Brain microvascular endothelial cell (primary cell): Measurements from ENCODE around the gene TMEM95.

Experiments
- DNase-seq: peaks from one replicate; pipeline ENCODE4 v3.0.0-alpha.2; 2020
- H3K27ac ChIP-seq: fragments of 250-450 bp; sonication (Bioruptor Pico); 2 replicates; pipeline ENCODE4 v1.5.1; 2020; ENCODE audit warnings: mild to moderate bottlenecking, moderate library complexity
- H3K27me3 ChIP-seq: fragments of 250-450 bp; sonication (Bioruptor Pico); replicated peaks from 2 replicates; pipeline ENCODE4 v1.5.1; 2020; ENCODE audit warnings: mild to moderate bottlenecking
- H3K36me3 ChIP-seq: fragments of 250-450 bp; sonication (Bioruptor Pico); replicated peaks from 2 replicates; pipeline ENCODE4 v1.5.1; 2020; ENCODE audit warnings: mild to moderate bottlenecking
- H3K4me3 ChIP-seq: 2 replicates; pipeline ENCODE4 v1.5.1; 2011; ENCODE audit warnings: low read depth, mild to moderate bottlenecking, control low read depth, low read length, moderate library complexity
- in situ Hi-C: cut with HindIII; loops from 2 replicates; pipeline ENCODE4 v1.10.0; 2017; ENCODE audit warnings: low sequenced_read_pairs, low pct_ligation_motif_present
- TF ChIP-seq, protein P1 (sequence below): IDR thresholded peaks from 2 replicates; pipeline ENCODE4 v1.5.1; 2011; ENCODE audit warnings: low read depth, mild to moderate bottlenecking, moderate library complexity, low read length, control low read depth, inconsistent platforms; ENCODE audit errors: missing control alignments

TMEM95 gene, protein sequence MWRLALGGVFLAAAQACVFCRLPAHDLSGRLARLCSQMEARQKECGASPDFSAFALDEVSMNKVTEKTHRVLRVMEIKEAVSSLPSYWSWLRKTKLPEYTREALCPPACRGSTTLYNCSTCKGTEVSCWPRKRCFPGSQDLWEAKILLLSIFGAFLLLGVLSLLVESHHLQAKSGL

DNA sequence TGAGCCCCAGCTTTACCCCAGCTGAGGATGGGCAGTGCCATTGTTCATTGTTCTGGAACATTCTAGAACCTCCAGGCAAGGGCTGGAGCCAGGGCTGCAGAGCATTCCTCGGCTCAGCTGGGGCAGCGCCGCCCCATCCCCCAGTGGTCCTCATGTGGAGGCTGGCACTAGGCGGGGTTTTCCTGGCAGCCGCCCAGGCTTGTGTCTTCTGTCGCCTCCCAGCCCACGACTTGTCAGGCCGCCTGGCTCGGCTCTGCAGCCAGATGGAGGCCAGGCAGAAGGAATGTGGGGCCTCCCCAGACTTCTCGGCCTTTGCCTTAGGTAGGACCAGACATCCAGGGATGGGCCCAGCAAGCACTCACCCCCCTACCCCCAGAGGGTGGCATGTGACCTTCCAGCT is at the start of gene TMEM95:
Gene TMEM95 (plus strand): TSS at position 104 of the 400 bp plus-strand sequence. CDS start 49 bp downstream, at position 153.
- in situ Hi-C loops, result no loop called here
- Histone ChIP-seq H3K4me3 (no peak within 1 kb of the TSS), H3K27me3 (no peaks in the 10 kb centered on the region), H3K27ac (no peak within 1 kb of the TSS), H3K36me3 (no peaks in the 10 kb centered on the region)
- TF ChIP-seq, protein P1, sequence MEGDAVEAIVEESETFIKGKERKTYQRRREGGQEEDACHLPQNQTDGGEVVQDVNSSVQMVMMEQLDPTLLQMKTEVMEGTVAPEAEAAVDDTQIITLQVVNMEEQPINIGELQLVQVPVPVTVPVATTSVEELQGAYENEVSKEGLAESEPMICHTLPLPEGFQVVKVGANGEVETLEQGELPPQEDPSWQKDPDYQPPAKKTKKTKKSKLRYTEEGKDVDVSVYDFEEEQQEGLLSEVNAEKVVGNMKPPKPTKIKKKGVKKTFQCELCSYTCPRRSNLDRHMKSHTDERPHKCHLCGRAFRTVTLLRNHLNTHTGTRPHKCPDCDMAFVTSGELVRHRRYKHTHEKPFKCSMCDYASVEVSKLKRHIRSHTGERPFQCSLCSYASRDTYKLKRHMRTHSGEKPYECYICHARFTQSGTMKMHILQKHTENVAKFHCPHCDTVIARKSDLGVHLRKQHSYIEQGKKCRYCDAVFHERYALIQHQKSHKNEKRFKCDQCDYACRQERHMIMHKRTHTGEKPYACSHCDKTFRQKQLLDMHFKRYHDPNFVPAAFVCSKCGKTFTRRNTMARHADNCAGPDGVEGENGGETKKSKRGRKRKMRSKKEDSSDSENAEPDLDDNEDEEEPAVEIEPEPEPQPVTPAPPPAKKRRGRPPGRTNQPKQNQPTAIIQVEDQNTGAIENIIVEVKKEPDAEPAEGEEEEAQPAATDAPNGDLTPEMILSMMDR, result no peak
- no peak for DNase-seq

DNA sequence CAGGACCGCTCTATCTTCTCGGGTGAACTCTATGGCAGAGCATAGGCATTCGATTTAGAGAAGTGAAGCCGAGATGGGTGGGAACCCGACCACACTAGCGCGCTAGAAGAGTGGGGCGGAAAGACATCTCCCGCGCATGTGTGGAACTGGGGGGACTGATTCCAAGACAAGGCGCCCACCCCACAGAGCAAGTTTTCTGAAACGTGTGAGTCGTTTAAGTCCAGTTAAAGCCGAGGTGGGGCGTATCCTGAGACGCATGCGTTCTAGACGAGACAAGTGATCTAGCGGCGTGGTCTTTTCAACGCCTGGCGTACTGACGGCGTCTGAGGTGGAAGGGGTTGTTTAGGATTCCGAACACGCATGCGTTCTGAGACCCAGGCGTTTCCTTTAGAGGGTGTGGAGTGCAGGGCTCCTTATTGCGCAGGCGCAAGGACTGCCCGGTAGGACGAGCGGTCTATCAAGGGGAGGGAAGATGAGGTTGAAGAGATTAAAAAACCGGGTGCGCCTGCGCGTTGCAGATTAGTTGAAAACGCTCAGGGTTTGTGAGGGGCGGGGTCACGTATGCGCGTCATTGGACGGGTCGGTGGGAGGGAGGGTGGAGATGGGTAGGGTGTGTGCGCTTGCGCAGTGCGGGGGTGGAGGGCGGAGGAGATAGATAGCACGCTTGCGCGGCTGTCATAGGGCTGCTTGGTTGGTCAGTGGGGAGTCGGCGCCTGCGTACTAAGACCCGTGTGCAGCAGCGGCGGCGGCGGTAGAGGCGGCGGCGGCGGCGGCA is 47.9 kb upstream of the TMEM95 start, which contains the start of gene EIF5A:
Gene EIF5A (plus strand): TSS at position 718 of the 775 bp plus-strand sequence. CDS start 2,008 bp downstream, outside the sequence.
- Histone ChIP-seq H3K36me3 (peaks cover 34% of the 10 kb centered on the region), H3K4me3 (peak within 1 kb of the TSS; percentile 96), H3K27ac (peak within 1 kb of the TSS; percentile 99), H3K27me3 (no peaks in the 10 kb centered on the region)
- in situ Hi-C loops, result no loop called here
- TF ChIP-seq, protein P1, result no peak
- peak; percentile 100 for DNase-seq

DNA sequence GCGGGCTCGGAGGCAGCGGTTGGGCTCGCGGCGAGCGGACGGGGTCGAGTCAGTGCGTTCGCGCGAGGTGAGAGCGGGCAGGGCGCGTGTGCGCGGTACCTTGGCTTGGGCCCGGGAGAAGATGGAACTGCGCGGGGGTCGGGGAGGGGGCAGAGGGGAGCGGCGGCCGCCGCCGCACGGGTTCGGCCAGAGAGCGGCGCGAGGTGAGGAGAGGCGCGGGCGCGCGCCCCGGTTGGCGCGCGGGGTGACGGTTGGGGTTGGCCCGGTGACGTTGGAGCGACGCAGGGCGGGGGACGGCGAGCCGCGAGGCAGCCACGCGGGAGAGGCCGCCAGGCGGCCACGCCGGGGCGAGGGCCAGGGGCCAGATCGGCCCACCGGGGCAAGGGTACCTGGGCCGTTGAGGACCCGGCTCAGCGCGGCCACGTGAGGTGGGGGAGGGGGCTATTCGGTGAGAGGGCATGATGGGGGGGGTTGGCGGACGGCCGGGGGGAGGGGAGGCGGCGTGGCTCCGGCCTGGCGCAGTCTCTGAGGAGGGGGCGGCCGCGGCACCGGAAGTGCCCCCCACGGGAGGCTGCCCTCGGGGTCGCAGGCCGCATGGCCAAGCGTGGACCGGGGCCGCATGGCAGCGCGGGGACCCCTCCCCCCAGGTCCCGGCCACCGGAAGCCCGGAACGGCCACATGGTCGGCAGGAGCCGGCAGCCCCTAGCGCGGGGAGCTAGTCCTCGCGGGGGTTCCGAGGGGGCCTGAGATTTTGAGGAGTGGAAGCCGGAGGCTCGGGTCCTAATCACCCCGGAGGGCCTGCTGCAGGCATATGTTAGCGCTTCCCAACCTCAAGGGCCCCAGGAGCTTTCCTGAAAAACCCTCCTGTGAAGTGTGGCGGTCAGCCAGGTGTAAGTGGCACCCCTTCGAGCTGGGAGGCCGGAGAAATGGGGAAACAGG is 47.0 kb upstream of the TMEM95 start:
- peak overlapping the region; percentile 96 for H3K4me3 ChIP-seq
- peaks cover 42% of the 10 kb centered on the region for H3K36me3 ChIP-seq
- in situ Hi-C loops, result no loop called here
- DNase-seq, result no peak
- no peaks in the 10 kb centered on the region for H3K27me3 ChIP-seq
- TF ChIP-seq, protein P1, result no peak
- peak overlapping the region; percentile 99 for H3K27ac ChIP-seq

DNA sequence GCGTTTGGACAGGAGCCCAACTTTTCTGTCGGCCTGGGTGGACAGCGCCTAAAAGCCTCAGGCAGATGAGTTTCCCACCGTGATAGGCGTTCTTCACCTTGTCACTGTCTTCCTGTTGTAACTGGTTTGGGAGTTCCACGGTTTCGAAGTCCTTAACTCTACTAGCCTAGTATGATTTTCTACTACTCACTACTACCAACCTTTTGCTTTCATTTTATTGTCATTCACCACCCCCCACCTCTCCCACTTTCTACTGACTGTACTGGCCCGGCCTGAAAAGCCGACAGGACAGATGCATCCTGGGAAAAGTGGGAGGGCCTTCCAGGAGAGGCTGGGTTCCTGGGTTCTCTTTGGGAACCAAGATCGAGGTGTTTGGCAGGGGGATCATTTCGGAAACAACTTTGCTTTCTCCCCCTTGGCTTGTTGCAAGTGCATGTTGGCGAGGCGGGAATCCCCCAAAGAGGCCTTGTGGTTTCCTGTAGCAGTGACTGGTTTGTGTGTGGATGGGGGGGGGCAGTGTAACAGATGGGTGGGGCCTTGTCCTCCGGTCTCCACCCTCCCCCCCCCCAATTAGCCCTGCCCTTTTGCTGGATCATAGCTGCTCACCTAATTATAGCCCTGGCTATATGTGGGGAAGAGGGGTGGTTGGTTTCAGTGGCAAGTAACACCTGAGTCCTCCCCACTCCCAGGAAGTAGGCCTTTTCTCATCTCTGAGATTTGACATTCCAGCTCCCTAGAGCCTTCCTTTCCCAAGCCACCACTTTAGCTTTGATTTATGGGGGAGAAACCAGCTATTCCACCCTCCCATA is 46.1 kb upstream of the TMEM95 start:
- peak; percentile 82 for DNase-seq
- Histone ChIP-seq H3K36me3 (peaks cover 51% of the 10 kb centered on the region), H3K27me3 (no peaks in the 10 kb centered on the region), H3K4me3 (peak overlapping the region; percentile 96), H3K27ac (peak overlapping the region; percentile 99)
- TF ChIP-seq, protein P1, result no peak
- in situ Hi-C loops, result no loop called here

DNA sequence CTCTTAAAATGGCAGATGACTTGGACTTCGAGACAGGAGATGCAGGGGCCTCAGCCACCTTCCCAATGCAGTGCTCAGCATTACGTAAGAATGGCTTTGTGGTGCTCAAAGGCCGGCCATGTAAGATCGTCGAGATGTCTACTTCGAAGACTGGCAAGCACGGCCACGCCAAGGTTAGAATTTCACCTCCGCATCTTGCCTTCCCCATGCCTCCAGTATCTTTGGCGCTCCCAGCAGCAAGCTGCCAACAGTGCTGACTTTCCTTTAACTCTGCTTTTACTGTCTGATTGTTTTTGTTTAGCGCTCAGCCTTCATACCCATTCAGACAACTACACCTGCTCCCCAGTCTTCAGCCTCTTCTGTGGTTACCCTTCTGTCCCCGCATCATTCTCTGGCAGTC is 45.3 kb upstream of the TMEM95 start:
- H3K36me3 ChIP-seq, result peaks cover 55% of the 10 kb centered on the region
- no peak overlapping the region for H3K27ac ChIP-seq
- in situ Hi-C loops, result no loop called here

More for the DNA sequence above, 45.3 kb upstream of the TMEM95 start:
- no peak for DNase-seq
- Histone ChIP-seq H3K27me3 (no peaks in the 10 kb centered on the region), H3K4me3 (peak overlapping the region; percentile 96)
- TF ChIP-seq, protein P1, result no peak
